Effector memory CD8-positive, alpha-beta T cell (primary cell): ENCODE results near the gene MAN1B1.
A peak's percentile ranks its signal among the peaks of the same experiment; 100 is the strongest.
"Not testable (repeated sequence)": the region's sequence is repeated elsewhere in the genome, so short reads cannot be mapped to it uniquely, and the experiment has no call there.

Experiments used
- ATAC-seq: fragments of 150-1000 bp; cut with Tn5 transposase; replicated peaks from 2 replicates; pipeline ENCODE4 v1.10.0; 2021; ENCODE audit warnings: mild to moderate bottlenecking, moderate library complexity
- DNase-seq, 3 experiments: peaks; one replicate each; pipeline ENCODE4 v3.0.0; 2021
- H3K27ac Mint-ChIP-seq, 2 donors: one replicate each; pipeline ENCODE4 v1.8.0; 2022; ENCODE audit warnings: mild to moderate bottlenecking in 2 of 2, mixed read lengths in 2 of 2, moderate library complexity in 2 of 2
- H3K27me3 Mint-ChIP-seq, 2 donors: one replicate each; pipeline ENCODE4 v1.8.0; 2022; ENCODE audit warnings: mixed read lengths in 2 of 2
- H3K36me3 Mint-ChIP-seq: one replicate; pipeline ENCODE4 v1.8.0; 2022; ENCODE audit warnings: mild to moderate bottlenecking, moderate library complexity, mixed read lengths; ENCODE audit not compliant: insufficient read depth
- H3K4me1 Mint-ChIP-seq, 2 donors: one replicate each; pipeline ENCODE4 v1.8.0; 2022; ENCODE audit warnings: low read depth in 2 of 2, mixed read lengths in 2 of 2
- H3K4me3 Mint-ChIP-seq, 2 donors: one replicate each; pipeline ENCODE4 v1.8.0; 2022; ENCODE audit warnings: mild to moderate bottlenecking in 2 of 2, mixed read lengths in 2 of 2, moderate library complexity in 2 of 2
- H3K9me3 Mint-ChIP-seq, 2 donors: one replicate each; pipeline ENCODE4 v1.8.0; 2022; ENCODE audit warnings: mixed read lengths in 2 of 2

The MAN1B1 gene

GRCh38 chr9:137129456-137130175 is 42.8 kb downstream of the MAN1B1 start:
- peaks cover 6% of the 10 kb centered on the region in 2 donors for H3K27me3 Mint-ChIP-seq
- no peaks in the 10 kb centered on the region for H3K9me3 Mint-ChIP-seq
- peak overlapping the region; percentile 80 to 93 for H3K4me3 Mint-ChIP-seq
- H3K36me3 Mint-ChIP-seq, result peaks cover 22% of the 10 kb centered on the region
- peak overlapping the region; percentile 89 to 95 for H3K27ac Mint-ChIP-seq
- DNase-seq, result peak; percentile 80 to 84 (median 82)
- peak; percentile 92 for ATAC-seq
- peaks cover 24 to 28% of the 10 kb centered on the region in 2 donors for H3K4me1 Mint-ChIP-seq

- ATAC-seq (no peak), DNase-seq (no peak)
- H3K4me3 Mint-ChIP-seq, result peak overlapping the region; percentile 75 to 77
- peaks cover 6 to 12% of the 10 kb centered on the region in 2 donors for H3K27me3 Mint-ChIP-seq
- peaks cover 24 to 28% of the 10 kb centered on the region in 2 donors for H3K4me1 Mint-ChIP-seq
- H3K36me3 Mint-ChIP-seq, result peaks cover 22% of the 10 kb centered on the region
- no peaks in the 10 kb centered on the region for H3K9me3 Mint-ChIP-seq
- peak overlapping the region in 1 of 2 donors; percentile 68 for H3K27ac Mint-ChIP-seq
Observed at GRCh38 chr9:137130176-137130755, 43.5 kb downstream of the MAN1B1 start.

DNA sequence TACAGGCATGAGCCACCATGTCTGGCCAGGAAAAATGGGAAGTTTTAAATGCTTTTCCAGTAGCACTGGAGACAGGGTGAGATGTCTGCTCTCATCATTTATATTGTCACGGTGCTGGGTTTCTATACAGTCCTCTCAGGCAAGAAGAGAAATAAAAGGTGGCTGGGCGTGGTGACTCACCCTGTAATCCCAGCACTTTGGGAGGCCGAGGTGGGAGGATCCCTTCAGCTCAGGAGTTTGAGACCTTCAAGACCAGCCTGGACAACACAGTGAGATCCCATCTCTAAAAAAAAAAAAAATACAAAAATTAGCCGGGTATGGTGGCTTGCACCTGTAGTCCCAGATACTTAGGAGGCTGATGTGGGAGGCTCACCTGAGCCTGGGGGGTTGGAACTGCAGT is 47.4 kb downstream of the MAN1B1 start:
- no peak overlapping the region for H3K27ac Mint-ChIP-seq
- H3K9me3 Mint-ChIP-seq, result no peaks in the 10 kb centered on the region
- peaks cover 11% of the 10 kb centered on the region for H3K36me3 Mint-ChIP-seq
- H3K27me3 Mint-ChIP-seq, result peaks cover 34 to 48% of the 10 kb centered on the region in 2 donors
- ATAC-seq, result no peak
- peaks cover 2 to 4% of the 10 kb centered on the region in 2 donors for H3K4me1 Mint-ChIP-seq
- no peak for DNase-seq
- no peak overlapping the region for H3K4me3 Mint-ChIP-seq

- H3K9me3 Mint-ChIP-seq, H3K4me1 Mint-ChIP-seq, H3K4me3 Mint-ChIP-seq, DNase-seq, ATAC-seq: not testable (repeated sequence)
- H3K36me3 Mint-ChIP-seq, result peaks cover 11% of the 10 kb centered on the region
- H3K27ac Mint-ChIP-seq, result peak overlapping the region in 1 of 2 donors; percentile 85
- peaks cover 42 to 58% of the 10 kb centered on the region in 2 donors for H3K27me3 Mint-ChIP-seq
Observed at GRCh38 chr9:137135154-137135553, 48.4 kb downstream of the MAN1B1 start.

- peaks cover 47 to 70% of the 10 kb centered on the region in 2 donors for H3K27me3 Mint-ChIP-seq
- DNase-seq, result no peak
- ATAC-seq, result no peak
- no peaks in the 10 kb centered on the region for H3K9me3 Mint-ChIP-seq
- H3K27ac Mint-ChIP-seq, result no peak overlapping the region
- no peak overlapping the region for H3K4me3 Mint-ChIP-seq
- H3K4me1 Mint-ChIP-seq, result no peaks in the 10 kb centered on the region
- H3K36me3 Mint-ChIP-seq, result peaks cover 7% of the 10 kb centered on the region
Observed at GRCh38 chr9:137136261-137136880, 49.6 kb downstream of the MAN1B1 start.

DNA sequence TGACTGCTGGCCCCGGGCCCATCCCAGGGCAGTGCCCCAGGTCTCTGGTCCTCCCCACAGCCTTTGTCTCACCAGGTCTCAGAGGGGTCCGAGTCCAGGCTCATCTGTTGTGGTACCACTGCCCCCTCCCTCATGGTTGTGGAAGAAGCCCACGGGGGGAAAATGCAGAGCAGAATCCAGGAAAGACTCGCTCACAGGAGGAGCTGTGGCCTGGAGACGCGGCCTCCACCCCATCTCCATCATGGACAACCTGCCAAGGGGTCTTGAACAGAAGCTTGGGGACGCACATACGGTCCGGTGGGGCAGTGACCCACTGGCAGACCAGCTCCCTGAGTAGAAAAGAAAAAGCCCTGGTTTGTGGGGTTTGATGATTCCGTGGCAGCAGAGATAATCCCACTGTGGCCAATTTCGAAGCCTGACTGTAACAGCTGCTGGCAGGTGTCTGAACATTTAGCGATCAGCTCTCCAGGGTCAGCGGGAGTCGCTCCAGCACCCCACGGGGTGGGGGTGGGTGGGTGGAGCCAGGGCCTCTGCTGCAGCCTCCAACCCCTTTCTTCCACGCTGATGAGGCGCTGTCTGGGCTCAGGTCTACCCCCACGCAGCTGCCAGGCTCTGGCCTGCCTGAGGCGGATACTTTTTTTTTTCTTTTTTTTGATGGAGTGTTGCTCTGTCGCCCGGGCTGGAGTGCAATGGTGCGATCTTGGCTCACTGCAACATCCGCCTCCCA is 50.3 kb downstream of the MAN1B1 start:
- Mint-ChIP-seq H3K27me3 (peaks cover 51 to 77% of the 10 kb centered on the region in 2 donors), H3K4me3 (no peak overlapping the region), H3K27ac (no peak overlapping the region), H3K36me3 (peaks cover 8% of the 10 kb centered on the region), H3K4me1 (no peaks in the 10 kb centered on the region), H3K9me3 (no peaks in the 10 kb centered on the region)
- no peak for ATAC-seq
- DNase-seq, result no peak

DNA sequence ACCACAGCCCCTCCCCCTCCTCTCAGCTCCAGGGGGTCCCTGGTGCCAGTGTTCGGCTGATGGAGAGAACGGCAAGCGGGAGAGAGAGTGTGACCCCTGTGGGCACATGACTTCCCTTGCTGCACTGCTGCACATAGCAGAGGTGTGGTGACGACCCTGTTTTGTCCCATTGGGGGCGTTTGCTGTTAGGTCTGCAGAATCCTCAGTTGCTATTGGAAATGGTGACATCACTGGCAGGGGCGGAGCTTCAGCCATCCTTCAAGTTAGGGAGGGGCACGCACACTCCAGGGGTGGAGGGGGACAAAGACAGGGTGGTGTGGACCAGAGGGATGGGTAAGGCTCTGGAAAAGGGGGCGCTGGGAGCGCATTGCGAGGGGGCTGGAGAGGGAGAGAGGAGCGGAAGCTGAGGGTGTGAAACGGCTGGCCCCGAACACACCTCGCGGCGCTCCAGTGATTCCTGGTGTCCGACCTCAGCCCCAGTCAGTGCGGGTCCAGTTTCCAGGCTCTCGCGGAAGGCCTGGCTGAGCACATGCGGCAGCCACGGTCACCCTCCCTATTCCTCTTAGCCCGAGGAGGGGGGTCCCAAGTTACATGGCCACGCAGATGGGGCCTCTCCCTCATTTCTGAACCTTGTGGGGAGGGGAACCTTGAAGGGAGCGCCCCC is 51.4 kb downstream of the MAN1B1 start:
- no peak overlapping the region for H3K27ac Mint-ChIP-seq
- H3K36me3 Mint-ChIP-seq, result peaks cover 9% of the 10 kb centered on the region
- H3K4me1 Mint-ChIP-seq, result no peaks in the 10 kb centered on the region
- no peak for DNase-seq
- no peak overlapping the region for H3K4me3 Mint-ChIP-seq
- no peaks in the 10 kb centered on the region for H3K9me3 Mint-ChIP-seq
- H3K27me3 Mint-ChIP-seq, result peaks cover 53 to 88% of the 10 kb centered on the region in 2 donors
- ATAC-seq, result no peak

- DNase-seq, result no peak
- H3K9me3 Mint-ChIP-seq, result no peaks in the 10 kb centered on the region
- H3K27ac Mint-ChIP-seq, result no peak within 1 kb of the TSS
Observed at GRCh38 chr9:137138722-137139467, 52.1 kb downstream of the MAN1B1 start, which contains the start of gene GRIN1. GRIN1 (plus strand) TSS chr9:137139154; CDS start chr9:137139487, 333 bp downstream.

DNA sequence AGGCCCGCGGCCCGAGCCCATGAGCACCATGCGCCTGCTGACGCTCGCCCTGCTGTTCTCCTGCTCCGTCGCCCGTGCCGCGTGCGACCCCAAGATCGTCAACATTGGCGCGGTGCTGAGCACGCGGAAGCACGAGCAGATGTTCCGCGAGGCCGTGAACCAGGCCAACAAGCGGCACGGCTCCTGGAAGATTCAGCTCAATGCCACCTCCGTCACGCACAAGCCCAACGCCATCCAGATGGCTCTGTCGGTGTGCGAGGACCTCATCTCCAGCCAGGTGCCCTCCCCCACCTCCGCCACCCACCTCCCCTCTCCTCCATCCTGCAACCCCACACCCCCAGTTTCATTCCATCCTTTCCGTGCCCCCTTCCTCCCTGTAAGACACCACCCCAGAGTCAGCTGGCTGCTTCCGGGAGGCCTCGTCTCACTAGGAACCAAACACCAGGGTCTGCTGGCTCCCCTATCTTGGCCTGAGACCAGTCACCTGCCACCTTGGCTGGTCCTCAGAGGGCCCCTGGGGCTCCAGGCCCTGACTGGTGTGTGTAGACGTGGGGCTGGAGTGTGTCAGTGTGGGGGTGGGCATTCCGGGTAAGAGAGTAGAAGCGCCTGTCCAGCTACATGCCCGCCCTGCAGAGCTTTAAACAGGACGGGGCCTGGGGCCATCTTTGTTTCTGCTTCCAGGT is 52.8 kb downstream of the MAN1B1 start:
- no peak overlapping the region for H3K27ac Mint-ChIP-seq
- ATAC-seq, result peak; percentile 21
- peaks cover 51 to 95% of the 10 kb centered on the region in 2 donors for H3K27me3 Mint-ChIP-seq
- H3K9me3 Mint-ChIP-seq, result no peaks in the 10 kb centered on the region
- no peak overlapping the region for H3K4me3 Mint-ChIP-seq
- H3K4me1 Mint-ChIP-seq, result no peaks in the 10 kb centered on the region
- peaks cover 9% of the 10 kb centered on the region for H3K36me3 Mint-ChIP-seq
- no peak for DNase-seq

More at GRCh38 chr9:137138722-137139467, 52.1 kb downstream of the MAN1B1 start, which contains the start of gene GRIN1:
- H3K4me3 Mint-ChIP-seq, result no peak within 1 kb of the TSS
- ATAC-seq, result peak; percentile 72
- peaks cover 51 to 95% of the 10 kb centered on the region in 2 donors for H3K27me3 Mint-ChIP-seq
- peaks cover 9% of the 10 kb centered on the region for H3K36me3 Mint-ChIP-seq
- no peaks in the 10 kb centered on the region for H3K4me1 Mint-ChIP-seq

GRCh38 chr9:137140151-137141012 is 53.6 kb downstream of the MAN1B1 start:
- H3K4me1 Mint-ChIP-seq, result no peaks in the 10 kb centered on the region
- no peaks in the 10 kb centered on the region for H3K9me3 Mint-ChIP-seq
- DNase-seq, result no peak
- ATAC-seq, result no peak
- no peak overlapping the region for H3K4me3 Mint-ChIP-seq
- H3K36me3 Mint-ChIP-seq, result peaks cover 9% of the 10 kb centered on the region
- H3K27me3 Mint-ChIP-seq, result peaks cover 51 to 88% of the 10 kb centered on the region in 2 donors
- no peak overlapping the region for H3K27ac Mint-ChIP-seq

- no peak for DNase-seq
- H3K27me3 Mint-ChIP-seq, result peaks cover 43 to 79% of the 10 kb centered on the region in 2 donors
- peaks cover 9% of the 10 kb centered on the region for H3K36me3 Mint-ChIP-seq
- no peaks in the 10 kb centered on the region for H3K4me1 Mint-ChIP-seq
- no peak for ATAC-seq
- no peaks in the 10 kb centered on the region for H3K9me3 Mint-ChIP-seq
- H3K27ac Mint-ChIP-seq, result no peak overlapping the region
- H3K4me3 Mint-ChIP-seq, result no peak overlapping the region
Observed at GRCh38 chr9:137141050-137141810, 54.4 kb downstream of the MAN1B1 start.
